Gastroesophageal sphincter (tissue), 4 donors: ENCODE measurements around the gene AQP6. TPM values are rescaled to one million over a fixed set of nuclear protein-coding genes. Genes with fewer than 3 reads are reported as not detected.

Experiments
- ATAC-seq: fragments of 150-250 bp; one replicate; pipeline ENCODE4 v1.9.1; 2016; ENCODE audit warnings: mild to moderate bottlenecking, moderate library complexity
- H3K27ac ChIP-seq, 4 donors: fragments of 200-600 bp; sonication (generic) in 3 of 4; 1 replicate in 3 of 4; 2 replicates in 1 of 4; pipeline ENCODE4 v1.5.1; 2016 to 2019
- H3K27me3 ChIP-seq: fragments of 200-600 bp; sonication (generic); one replicate; pipeline ENCODE4 v1.5.1; 2019
- H3K36me3 ChIP-seq, 2 donors: fragments of 200-600 bp; sonication (generic); one replicate each; pipeline ENCODE4 v1.5.1; 2019; ENCODE audit warnings: control low read depth in 1 of 2
- H3K4me1 ChIP-seq, 3 donors: fragments of 200-600 bp; sonication (generic); 1 replicate in 2 of 3; 2 replicates in 1 of 3; pipeline ENCODE4 v1.5.1; 2016 to 2019; ENCODE audit warnings: control low read depth in 2 of 3
- H3K4me3 ChIP-seq, 2 donors: fragments of 200-600 bp; sonication (generic); one replicate each; pipeline ENCODE4 v1.5.1; 2019; ENCODE audit warnings: mild to moderate bottlenecking in 1 of 2, moderate library complexity in 1 of 2
- H3K9me3 ChIP-seq, 3 donors: fragments of 200-600 bp; sonication (generic); one replicate each; pipeline ENCODE4 v1.5.1; 2017 to 2019; ENCODE audit warnings: control low read depth in 2 of 3
- CTCF ChIP-seq, 4 experiments: fragments of 200-600 bp in 2 of 4; fragments of 450-650 bp in 2 of 4; sonication (generic) in 1 of 4; IDR thresholded peaks; one replicate each; pipeline ENCODE4 v1.5.1; 2017 to 2019; ENCODE audit warnings: antibody characterized with exemption in 4 of 4, mild to moderate bottlenecking in 2 of 4, moderate library complexity in 2 of 4
- EP300 ChIP-seq: sonication (generic); formaldehyde crosslinking; IDR thresholded peaks from one replicate; pipeline ENCODE4 v1.6.1; 2017; ENCODE audit warnings: antibody characterized with exemption, mild to moderate bottlenecking
- POLR2A ChIP-seq, 2 donors: fragments of 450-650 bp; IDR thresholded peaks; one replicate each; pipeline ENCODE4 v1.6.1; 2017; ENCODE audit warnings: antibody characterized with exemption in 2 of 2, mild to moderate bottlenecking in 2 of 2, moderate library complexity in 1 of 2
- POLR2AphosphoS5 ChIP-seq: sonication (generic); formaldehyde crosslinking; IDR thresholded peaks from one replicate; pipeline ENCODE4 v1.6.1; 2017; ENCODE audit warnings: antibody characterized with exemption
- WGBS, 2 donors: methylation state at CpG; one replicate each; pipeline ENCODE4 v1.1.5; 2018; ENCODE audit warnings: low coverage in 1 of 2; 5-methylcytosine and 5-hydroxymethylcytosine counted together
- total RNA-seq, 4 donors: library from RNA; depleted of rRNA; stranded (reverse); fragments of >200 nt; gene quantifications; one replicate each; pipeline ENCODE4 v1.1.0, GENCODE V29; 2016

AQP6 gene
- total RNA-seq, 4 donors from 2014 or later: not detected

DNA sequence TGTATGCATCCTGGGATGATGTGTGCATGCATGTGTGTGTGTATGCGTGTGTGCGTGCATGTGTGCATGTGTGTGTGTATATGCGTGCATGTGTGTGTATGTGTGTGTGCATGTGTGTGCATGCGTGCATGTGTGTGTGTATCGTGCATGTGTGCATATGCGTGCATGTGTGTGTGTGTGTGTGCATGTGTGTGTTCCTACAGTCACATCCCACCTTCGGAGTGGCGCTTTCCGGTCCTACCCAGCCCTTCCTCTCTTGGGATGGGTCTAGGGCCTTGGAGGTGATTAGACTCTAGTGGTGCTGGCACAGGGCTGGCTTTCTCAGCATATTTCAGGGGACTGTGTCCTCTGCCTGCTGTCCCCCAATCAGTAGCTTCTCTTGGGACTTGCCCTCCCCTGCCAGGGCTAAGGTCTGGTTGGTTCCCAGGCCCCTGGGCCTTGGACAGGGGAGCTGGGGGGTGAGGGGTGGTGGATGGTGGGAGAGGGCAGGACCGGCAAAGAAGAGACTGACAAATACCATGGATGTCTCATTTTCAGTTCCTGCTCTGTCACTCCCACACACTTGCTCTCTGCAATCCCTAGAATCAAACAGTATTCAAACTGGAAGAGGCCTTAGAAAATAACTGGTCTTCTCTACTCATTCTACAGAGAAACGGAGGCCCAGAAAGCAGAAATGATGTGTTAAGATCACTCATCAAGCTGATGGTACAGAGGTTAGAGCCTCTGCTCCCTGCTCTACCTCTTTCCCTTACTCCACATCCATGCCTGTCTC is 47.1 kb upstream of the AQP6 start:
- H3K4me3 ChIP-seq: no peak overlapping the region
- H3K36me3 ChIP-seq: no peaks in the 10 kb centered on the region
- H3K9me3 ChIP-seq: no peaks in the 10 kb centered on the region
- no peak for TF ChIP-seq POLR2AphosphoS5
- TF ChIP-seq CTCF (IDR thresholded peaks at IDR 0.05): no peak
- TF ChIP-seq EP300: no peak
- TF ChIP-seq POLR2A (IDR thresholded peaks at IDR 0.05): no peak
- H3K27ac ChIP-seq: no peak overlapping the region
- peaks cover 0 to 18% (median 0%) of the 10 kb centered on the region in 3 donors for H3K4me1 ChIP-seq
- ATAC-seq: no peak
- H3K27me3 ChIP-seq: no peaks in the 10 kb centered on the region
- WGBS, 2 donors: 63 to 88% methylated on average over 1 to 6 of the region's 11 CpGs

DNA sequence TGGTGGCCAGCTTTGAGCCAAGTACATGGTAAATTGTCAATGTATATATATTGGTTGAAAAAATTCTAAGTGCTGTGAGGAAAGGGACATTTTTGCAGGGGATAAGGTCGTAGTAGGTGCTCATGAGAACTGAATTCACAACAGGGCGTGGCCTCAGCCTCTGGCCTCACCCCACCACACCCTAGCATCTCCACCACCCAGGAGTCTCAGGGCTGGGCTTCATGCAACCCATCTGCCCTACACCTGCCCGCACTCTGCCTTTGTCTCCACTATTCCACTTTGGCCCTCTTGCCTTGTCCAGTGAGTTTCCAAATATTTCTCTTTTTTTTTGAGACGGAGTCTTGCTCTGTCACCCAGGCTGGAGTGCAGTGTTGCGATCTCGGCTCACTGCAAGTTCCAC is 44.3 kb upstream of the AQP6 start:
- no peak for ATAC-seq
- Histone ChIP-seq H3K9me3 (no peaks in the 10 kb centered on the region), H3K27me3 (no peaks in the 10 kb centered on the region), H3K4me1 (peaks cover 0 to 8% (median 0%) of the 10 kb centered on the region in 3 donors), H3K4me3 (no peak overlapping the region), H3K27ac (no peak overlapping the region), H3K36me3 (no peaks in the 10 kb centered on the region)
- WGBS, 2 donors: 82 to 94% methylated on average over 4 to 6 of the region's 6 CpGs
- no peak for TF ChIP-seq POLR2AphosphoS5
- no peak for TF ChIP-seq POLR2A (IDR thresholded peaks at IDR 0.05)
- TF ChIP-seq EP300: no peak

GRCh38 chr12:49929581-49929980 is 43.2 kb upstream of the AQP6 start:
- WGBS, 2 donors: 75% methylated on average over 2 of the region's 7 CpGs; no CpG with 5 or more reads in 1 of the 2 donors
- H3K9me3 ChIP-seq: no peaks in the 10 kb centered on the region
- no peaks in the 10 kb centered on the region for H3K36me3 ChIP-seq
- H3K27ac ChIP-seq: no peak overlapping the region
- H3K4me3 ChIP-seq: no peak overlapping the region
- no peaks in the 10 kb centered on the region for H3K27me3 ChIP-seq
- TF ChIP-seq EP300: no peak
- no peaks in the 10 kb centered on the region for H3K4me1 ChIP-seq
- no peak for ATAC-seq

GRCh38 chr12:49930515-49931288 is 42.0 kb upstream of the AQP6 start:
- Histone ChIP-seq H3K27me3 (no peaks in the 10 kb centered on the region), H3K27ac (no peak overlapping the region), H3K4me3 (no peak overlapping the region), H3K4me1 (no peaks in the 10 kb centered on the region), H3K36me3 (no peaks in the 10 kb centered on the region), H3K9me3 (no peaks in the 10 kb centered on the region)
- ATAC-seq: peak; percentile 41
- 60 to 61% methylated on average over 3 of the region's 3 CpGs for WGBS, 2 donors
- no peak for TF ChIP-seq EP300
- TF ChIP-seq CTCF (IDR thresholded peaks at IDR 0.05): peak in 2 of 4 experiments; percentile 8 to 11

- no peaks in the 10 kb centered on the region for H3K27me3 ChIP-seq
Measured at GRCh38 chr12:49932023-49932422, 40.7 kb upstream of the AQP6 start.

More at GRCh38 chr12:49932023-49932422, 40.7 kb upstream of the AQP6 start:
- Histone ChIP-seq H3K4me1 (no peaks in the 10 kb centered on the region), H3K9me3 (no peaks in the 10 kb centered on the region), H3K27ac (no peak overlapping the region), H3K36me3 (no peaks in the 10 kb centered on the region), H3K4me3 (no peak overlapping the region)
- ATAC-seq: no peak
- TF ChIP-seq POLR2A (IDR thresholded peaks at IDR 0.05) (no peak), CTCF (IDR thresholded peaks at IDR 0.05) (no peak), EP300 (no peak), POLR2AphosphoS5 (no peak)
- 60 to 67% methylated on average over 4 to 7 of the region's 7 CpGs for WGBS, 2 donors
